ENCODE results near the gene ITGB1.
"Not testable (repeated sequence)": the region's sequence is repeated elsewhere in the genome, so short reads cannot be mapped to it uniquely, and the experiment has no call there.

GRCh38 chr10:32994632-32995031 lies 36.6 kb upstream of the ITGB1 start:
- TF ChIP-seq, protein P1, sequence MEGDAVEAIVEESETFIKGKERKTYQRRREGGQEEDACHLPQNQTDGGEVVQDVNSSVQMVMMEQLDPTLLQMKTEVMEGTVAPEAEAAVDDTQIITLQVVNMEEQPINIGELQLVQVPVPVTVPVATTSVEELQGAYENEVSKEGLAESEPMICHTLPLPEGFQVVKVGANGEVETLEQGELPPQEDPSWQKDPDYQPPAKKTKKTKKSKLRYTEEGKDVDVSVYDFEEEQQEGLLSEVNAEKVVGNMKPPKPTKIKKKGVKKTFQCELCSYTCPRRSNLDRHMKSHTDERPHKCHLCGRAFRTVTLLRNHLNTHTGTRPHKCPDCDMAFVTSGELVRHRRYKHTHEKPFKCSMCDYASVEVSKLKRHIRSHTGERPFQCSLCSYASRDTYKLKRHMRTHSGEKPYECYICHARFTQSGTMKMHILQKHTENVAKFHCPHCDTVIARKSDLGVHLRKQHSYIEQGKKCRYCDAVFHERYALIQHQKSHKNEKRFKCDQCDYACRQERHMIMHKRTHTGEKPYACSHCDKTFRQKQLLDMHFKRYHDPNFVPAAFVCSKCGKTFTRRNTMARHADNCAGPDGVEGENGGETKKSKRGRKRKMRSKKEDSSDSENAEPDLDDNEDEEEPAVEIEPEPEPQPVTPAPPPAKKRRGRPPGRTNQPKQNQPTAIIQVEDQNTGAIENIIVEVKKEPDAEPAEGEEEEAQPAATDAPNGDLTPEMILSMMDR (IDR thresholded peaks at IDR 0.05) = not testable (repeated sequence)
- not testable (repeated sequence) for TF ChIP-seq EP300, POLR2A (IDR thresholded peaks at IDR 0.05)
